MCF 10A (cell line): ENCODE data around the gene CCDC86. TPM values are rescaled to one million over a fixed set of nuclear protein-coding genes. Genes with fewer than 3 reads are reported as not detected.
"Not testable (repeated sequence)": the region's sequence is repeated elsewhere in the genome, so short reads cannot be mapped to it uniquely, and the experiment has no call there.

Experiments used
- BruUV-seq: library from RNA; stranded (reverse); fragments of 400-500 nt; replicated peaks from 2 replicates; lab custom pipeline; 2021; lab: Mats Ljungman, UMichigan
- CTCF ChIA-PET: fragments of 300-600 bp; sonication (Branson Sonifier 250); formaldehyde crosslinking; extraction: SDS; loops from one replicate; lab custom pipeline; 2021; ENCODE audit warnings: antibody characterized with exemption, inconsistent platforms; lab: Yijun Ruan, JAX
- POLR2A ChIA-PET: fragments of 300-600, 350-650 bp; sonication (Branson Sonifier 250); formaldehyde crosslinking; extraction: SDS; loops from one replicate; lab custom pipeline; 2020; ENCODE audit warnings: antibody characterized with exemption, inconsistent platforms; lab: Yijun Ruan, JAX
- DNase-seq: peaks from one replicate; pipeline ENCODE4 v3.0.0-alpha.2; 2018; ENCODE audit not compliant: unreplicated experiment
- H3K27ac Mint-ChIP-seq: one replicate; pipeline ENCODE4 v1.8.0; 2022; ENCODE audit warnings: mild to moderate bottlenecking, low read depth, mixed read lengths; ENCODE audit not compliant: unreplicated experiment
- H3K27me3 Mint-ChIP-seq: one replicate; pipeline ENCODE4 v1.8.0; 2022; ENCODE audit warnings: mixed read lengths; ENCODE audit not compliant: insufficient read depth, unreplicated experiment
- H3K36me3 Mint-ChIP-seq: one replicate; pipeline ENCODE4 v1.8.0; 2022; ENCODE audit warnings: mild to moderate bottlenecking, moderate library complexity, mixed read lengths; ENCODE audit not compliant: insufficient read depth, unreplicated experiment
- H3K4me1 Mint-ChIP-seq: one replicate; pipeline ENCODE4 v1.8.0; 2022; ENCODE audit warnings: mixed read lengths; ENCODE audit not compliant: insufficient read depth, unreplicated experiment
- H3K4me3 Mint-ChIP-seq: one replicate; pipeline ENCODE4 v1.8.0; 2022; ENCODE audit warnings: mild to moderate bottlenecking, moderate library complexity, mixed read lengths; ENCODE audit not compliant: unreplicated experiment
- H3K9me3 Mint-ChIP-seq: one replicate; pipeline ENCODE4 v1.8.0; 2022; ENCODE audit warnings: mixed read lengths; ENCODE audit not compliant: unreplicated experiment
- intact Hi-C: fragments of 100-400 bp; cut with micrococcal nuclease; formaldehyde crosslinking; loops from 2 replicates; pipeline ENCODE4 v1.14.1; 2022
- total RNA-seq: library from RNA; stranded (reverse); gene quantifications from 2 replicates; pipeline ENCODE4 v1.2.3, GENCODE V29; 2022
- TF ChIP-seq, protein P1 (sequence below): fragments of 200-600 bp; IDR thresholded peaks from one replicate; pipeline ENCODE4 v1.8.0; 2022; ENCODE audit warnings: antibody characterized with exemption, mild to moderate bottlenecking; ENCODE audit not compliant: unreplicated experiment

Gene CCDC86
- total RNA-seq, 1 experiment from 2014 or later: 57.8 TPM

- Mint-ChIP-seq H3K4me1 (no peaks in the 10 kb centered on the region), H3K27ac (no peak overlapping the region), H3K9me3 (no peaks in the 10 kb centered on the region), H3K36me3 (no peaks in the 10 kb centered on the region), H3K4me3 (no peak overlapping the region), H3K27me3 (no peaks in the 10 kb centered on the region)
- BruUV-seq: no TSS peak
- POLR2A ChIA-PET: interaction anchor here (0.7 kb wide), 1 partner anchor 70 kb away, joined by 3 read pairs; no protein-coding TSS in a partner anchor
- TF ChIP-seq, protein P1, sequence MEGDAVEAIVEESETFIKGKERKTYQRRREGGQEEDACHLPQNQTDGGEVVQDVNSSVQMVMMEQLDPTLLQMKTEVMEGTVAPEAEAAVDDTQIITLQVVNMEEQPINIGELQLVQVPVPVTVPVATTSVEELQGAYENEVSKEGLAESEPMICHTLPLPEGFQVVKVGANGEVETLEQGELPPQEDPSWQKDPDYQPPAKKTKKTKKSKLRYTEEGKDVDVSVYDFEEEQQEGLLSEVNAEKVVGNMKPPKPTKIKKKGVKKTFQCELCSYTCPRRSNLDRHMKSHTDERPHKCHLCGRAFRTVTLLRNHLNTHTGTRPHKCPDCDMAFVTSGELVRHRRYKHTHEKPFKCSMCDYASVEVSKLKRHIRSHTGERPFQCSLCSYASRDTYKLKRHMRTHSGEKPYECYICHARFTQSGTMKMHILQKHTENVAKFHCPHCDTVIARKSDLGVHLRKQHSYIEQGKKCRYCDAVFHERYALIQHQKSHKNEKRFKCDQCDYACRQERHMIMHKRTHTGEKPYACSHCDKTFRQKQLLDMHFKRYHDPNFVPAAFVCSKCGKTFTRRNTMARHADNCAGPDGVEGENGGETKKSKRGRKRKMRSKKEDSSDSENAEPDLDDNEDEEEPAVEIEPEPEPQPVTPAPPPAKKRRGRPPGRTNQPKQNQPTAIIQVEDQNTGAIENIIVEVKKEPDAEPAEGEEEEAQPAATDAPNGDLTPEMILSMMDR: no peak
- no peak for DNase-seq
- intact Hi-C loops: no loop called here
- CTCF ChIA-PET: interaction anchor here (0.5 to 5.3 kb wide), 6 partner anchors 9 to 1207 kb away, joined by 3 to 26 read pairs (median 6); no protein-coding TSS in a partner anchor
These were observed 19.9 kb upstream of the CCDC86 start for GRCh38 chr11:60821827-60822599.

DNA sequence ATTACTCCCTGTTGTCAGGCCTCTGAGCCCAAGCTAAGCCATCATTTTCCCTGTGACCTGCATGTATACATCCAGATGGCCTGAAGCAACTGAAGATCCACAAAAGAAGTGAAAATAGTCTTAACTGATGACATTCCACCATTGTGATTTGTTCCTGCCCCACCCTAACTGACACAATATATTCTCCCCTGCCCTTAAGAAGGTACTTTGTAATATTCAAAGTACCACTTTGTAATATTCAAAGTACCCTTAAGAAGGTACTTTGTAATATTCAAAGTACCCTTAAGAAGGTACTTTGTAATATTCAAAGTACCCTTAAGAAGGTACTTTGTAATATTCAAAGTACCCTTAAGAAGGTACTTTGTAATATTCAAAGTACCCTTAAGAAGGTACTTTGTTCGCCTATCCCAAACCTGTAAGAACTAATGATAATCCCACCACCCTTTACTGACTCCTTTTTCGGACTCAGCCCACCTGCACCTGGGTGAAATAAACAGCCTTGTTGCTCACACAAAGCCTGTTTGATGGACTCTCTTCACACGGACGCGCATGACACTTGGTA is 18.1 kb upstream of the CCDC86 start:
- DNase-seq, BruUV-seq, H3K27ac Mint-ChIP-seq, CTCF ChIA-PET, H3K4me1 Mint-ChIP-seq, H3K9me3 Mint-ChIP-seq, H3K27me3 Mint-ChIP-seq, intact Hi-C loops, POLR2A ChIA-PET, H3K36me3 Mint-ChIP-seq, H3K4me3 Mint-ChIP-seq: not testable (repeated sequence)

DNA sequence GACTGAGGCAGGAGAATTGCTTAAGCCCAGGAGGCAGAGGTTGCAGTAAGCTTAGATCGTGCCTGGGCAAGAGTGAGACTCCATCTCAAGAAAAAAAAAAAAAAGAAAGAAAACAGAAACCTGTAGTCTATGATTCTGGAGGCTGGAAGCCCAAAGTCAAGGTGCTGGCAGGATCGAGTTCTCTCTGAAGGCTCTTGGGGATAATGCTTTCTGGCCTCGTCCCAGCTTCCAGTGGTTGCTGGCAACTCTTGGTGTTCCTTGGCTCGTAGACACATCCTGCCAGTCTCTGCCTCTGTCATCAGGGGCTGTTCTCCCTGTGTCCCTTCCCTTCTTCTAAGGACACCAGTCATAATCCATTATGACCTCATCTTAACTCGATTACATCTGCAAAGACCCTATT is 16.8 kb upstream of the CCDC86 start:
- DNase-seq: no peak
- no peaks in the 10 kb centered on the region for H3K36me3 Mint-ChIP-seq
- intact Hi-C loops: no loop called here
- no peaks in the 10 kb centered on the region for H3K4me1 Mint-ChIP-seq
- H3K27ac Mint-ChIP-seq: no peak overlapping the region
- no TSS peak for BruUV-seq
- H3K9me3 Mint-ChIP-seq: no peaks in the 10 kb centered on the region
- CTCF ChIA-PET: interaction anchor here (0.6 to 2.0 kb wide), 2 partner anchors 126 to 362 kb away, joined by 3 to 6 read pairs; partner anchors contain the start of gene MS4A8
- peaks cover 8% of the 10 kb centered on the region for H3K27me3 Mint-ChIP-seq
- TF ChIP-seq, protein P1: no peak
- H3K4me3 Mint-ChIP-seq: no peak overlapping the region
- POLR2A ChIA-PET: no interaction called here

DNA sequence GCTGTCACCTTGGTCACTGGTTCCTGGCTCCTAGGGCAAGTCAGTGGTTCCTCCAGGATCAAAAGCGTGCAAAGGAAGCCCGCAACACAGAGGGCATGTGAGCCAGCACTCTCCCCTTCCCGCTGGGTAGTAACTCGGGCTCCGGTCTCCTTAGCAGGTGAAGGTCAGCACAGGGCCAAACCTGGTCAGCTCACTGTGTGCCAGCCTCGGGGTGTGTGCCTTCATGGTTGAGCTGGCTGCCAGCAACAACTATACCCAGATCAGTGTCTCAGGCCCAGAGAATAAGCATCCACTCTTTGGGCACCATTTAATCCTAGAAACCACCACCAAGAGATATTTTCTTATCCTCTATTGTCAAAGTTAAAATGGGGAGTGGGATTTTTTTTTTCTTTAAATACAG is 16.1 kb upstream of the CCDC86 start:
- no peak for DNase-seq
- Mint-ChIP-seq H3K9me3 (no peaks in the 10 kb centered on the region), H3K27ac (no peak overlapping the region), H3K36me3 (no peaks in the 10 kb centered on the region), H3K27me3 (peaks cover 8% of the 10 kb centered on the region), H3K4me3 (no peak overlapping the region), H3K4me1 (no peaks in the 10 kb centered on the region)
- intact Hi-C loops: no loop called here
- POLR2A ChIA-PET: no interaction called here
- no TSS peak for BruUV-seq
- TF ChIP-seq, protein P1: no peak
- CTCF ChIA-PET: interaction anchor here (0.7 to 2.0 kb wide), 3 partner anchors 64 to 361 kb away, joined by 3 to 6 read pairs (median 4); no protein-coding TSS in a partner anchor
